Astrocyte (in vitro differentiated cells and primary cell): Measurements from ENCODE around the gene NAV3. TPM values are rescaled to one million over a fixed set of nuclear protein-coding genes. Genes with fewer than 3 reads are reported as not detected.

Experiments
- DNase-seq: peaks from one replicate; pipeline ENCODE4 v3.0.0-alpha.2; 2010; ENCODE audit warnings: low read depth
- FAIRE-seq: peaks from 2 replicates; lab custom pipeline; 2011; peaks lifted over from hg19 to GRCh38; lab: Jason Lieb, UNC
- H2AFZ ChIP-seq: 2 replicates; pipeline ENCODE4 v1.6.0; 2012; ENCODE audit warnings: low read depth, low read length, inconsistent platforms
- H3K27ac ChIP-seq: 2 replicates; pipeline ENCODE4 v1.5.1; 2011; ENCODE audit warnings: low read depth, low read length, inconsistent platforms
- H3K27me3 ChIP-seq: 2 replicates; pipeline ENCODE4 v1.6.0; 2011; ENCODE audit warnings: low read length, inconsistent platforms; ENCODE audit not compliant: insufficient read depth
- H3K36me3 ChIP-seq: 2 replicates; pipeline ENCODE4 v1.5.1; 2011; ENCODE audit warnings: low read length, inconsistent platforms; ENCODE audit not compliant: insufficient read depth
- H3K4me1 ChIP-seq: 2 replicates; pipeline ENCODE4 v1.5.1; 2011; ENCODE audit warnings: low read length, inconsistent platforms; ENCODE audit not compliant: insufficient read depth
- H3K4me2 ChIP-seq: 2 replicates; pipeline ENCODE4 v1.6.0; 2012; ENCODE audit warnings: low read length, inconsistent platforms
- H3K4me3 ChIP-seq: 2 replicates; pipeline ENCODE4 v1.5.1; 2011; ENCODE audit warnings: low read depth, mild to moderate bottlenecking, low read length, inconsistent platforms; ENCODE audit not compliant: insufficient read depth
- H3K79me2 ChIP-seq: 2 replicates; pipeline ENCODE4 v1.6.0; 2012; ENCODE audit warnings: mild to moderate bottlenecking, low read length, inconsistent platforms; ENCODE audit not compliant: insufficient read depth
- H3K9ac ChIP-seq: 2 replicates; pipeline ENCODE4 v1.6.0; 2012; ENCODE audit warnings: mild to moderate bottlenecking, low read length, inconsistent platforms
- H3K9me3 ChIP-seq: 2 replicates; pipeline ENCODE4 v1.5.1; 2012; ENCODE audit warnings: low read depth, mild to moderate bottlenecking, low read length, inconsistent platforms; ENCODE audit not compliant: insufficient read depth
- H4K20me1 ChIP-seq: 2 replicates; pipeline ENCODE4 v1.6.0; 2012; ENCODE audit warnings: low read length, inconsistent platforms; ENCODE audit not compliant: insufficient read depth
- H3K27ac Mint-ChIP-seq: one replicate; pipeline ENCODE4 v1.8.0; 2021; ENCODE audit warnings: mild to moderate bottlenecking, mixed read lengths; ENCODE audit not compliant: unreplicated experiment
- H3K27me3 Mint-ChIP-seq: one replicate; pipeline ENCODE4 v1.8.0; 2021; ENCODE audit warnings: low read depth, mixed read lengths; ENCODE audit not compliant: unreplicated experiment
- H3K36me3 Mint-ChIP-seq: one replicate; pipeline ENCODE4 v1.8.0; 2021; ENCODE audit warnings: low read depth, mixed read lengths; ENCODE audit not compliant: unreplicated experiment
- H3K4me1 Mint-ChIP-seq: one replicate; pipeline ENCODE4 v1.8.0; 2021; ENCODE audit warnings: low read depth, mixed read lengths; ENCODE audit not compliant: unreplicated experiment
- H3K4me3 Mint-ChIP-seq: one replicate; pipeline ENCODE4 v1.8.0; 2021; ENCODE audit warnings: mild to moderate bottlenecking, moderate library complexity, mixed read lengths; ENCODE audit not compliant: unreplicated experiment
- H3K9me3 Mint-ChIP-seq: one replicate; pipeline ENCODE4 v1.8.0; 2021; ENCODE audit warnings: mild to moderate bottlenecking, mixed read lengths; ENCODE audit not compliant: unreplicated experiment
- EZH2 ChIP-seq: IDR thresholded peaks from 2 replicates; pipeline ENCODE4 v1.6.1; 2012; ENCODE audit warnings: mild to moderate bottlenecking, low read length, inconsistent platforms; ENCODE audit not compliant: insufficient read depth
- total RNA-seq: library from RNA; stranded (reverse); gene quantifications from 2 replicates; pipeline ENCODE4 v1.2.1, GENCODE V29; 2021
- TF ChIP-seq, protein P1 (sequence below): IDR thresholded peaks from 2 replicates; pipeline ENCODE4 v1.5.1; 2011; ENCODE audit warnings: low read depth, mild to moderate bottlenecking, inconsistent platforms, low read length, moderate library complexity; ENCODE audit not compliant: insufficient read depth

NAV3 gene
- total RNA-seq, 1 donor from 2014 or later, result 24.1 TPM

DNA sequence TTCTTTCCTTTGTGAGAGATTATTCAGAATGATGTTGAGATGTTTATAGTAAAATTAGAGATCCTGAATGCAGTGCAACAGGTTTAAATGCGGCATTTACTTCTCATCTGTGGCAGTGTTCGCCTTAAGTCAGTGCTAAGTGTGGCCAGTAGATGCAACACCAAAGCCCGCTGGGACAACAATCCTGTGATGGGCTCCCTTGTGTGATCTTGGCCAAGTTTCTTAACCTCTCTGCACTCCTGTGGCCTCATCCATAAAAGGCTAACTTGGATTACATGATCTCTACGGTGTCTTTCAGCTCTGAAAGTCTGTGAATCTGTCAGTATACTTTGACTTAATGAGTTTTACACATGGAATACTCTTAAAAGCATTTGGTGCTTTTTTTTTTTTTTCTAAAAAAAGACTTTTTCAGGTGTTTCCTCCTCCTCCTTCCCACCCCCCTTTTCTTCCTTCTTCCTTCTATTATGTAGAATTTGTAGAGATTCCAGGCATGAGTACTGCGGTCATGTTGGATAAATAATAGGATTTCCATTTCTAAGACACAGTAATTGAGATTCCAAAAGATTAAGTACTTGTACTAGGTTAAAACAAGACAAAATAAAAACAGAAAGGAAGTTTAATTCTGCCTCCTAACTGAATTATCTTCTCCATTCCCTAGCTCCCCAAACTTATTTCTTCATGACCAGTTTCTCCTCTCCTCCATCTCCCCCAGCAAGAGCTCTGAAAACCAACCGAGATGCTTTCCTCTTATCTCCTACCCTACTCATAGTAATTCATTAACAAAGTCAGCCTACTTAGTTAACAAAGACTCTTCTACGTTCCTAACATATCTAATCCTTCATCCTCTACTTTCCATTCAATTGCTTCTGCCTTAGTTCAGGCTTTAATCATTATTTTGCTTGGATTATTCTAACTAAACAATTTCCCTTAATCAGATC, 42.2 kb upstream of the NAV3 start:
- no peaks in the 10 kb centered on the region for H3K79me2 ChIP-seq
- no peaks in the 10 kb centered on the region for H3K36me3 ChIP-seq
- no peak overlapping the region for H3K4me3 ChIP-seq
- H3K27ac ChIP-seq, result no peak overlapping the region
- TF ChIP-seq EZH2, result no peak
- TF ChIP-seq, protein P1, sequence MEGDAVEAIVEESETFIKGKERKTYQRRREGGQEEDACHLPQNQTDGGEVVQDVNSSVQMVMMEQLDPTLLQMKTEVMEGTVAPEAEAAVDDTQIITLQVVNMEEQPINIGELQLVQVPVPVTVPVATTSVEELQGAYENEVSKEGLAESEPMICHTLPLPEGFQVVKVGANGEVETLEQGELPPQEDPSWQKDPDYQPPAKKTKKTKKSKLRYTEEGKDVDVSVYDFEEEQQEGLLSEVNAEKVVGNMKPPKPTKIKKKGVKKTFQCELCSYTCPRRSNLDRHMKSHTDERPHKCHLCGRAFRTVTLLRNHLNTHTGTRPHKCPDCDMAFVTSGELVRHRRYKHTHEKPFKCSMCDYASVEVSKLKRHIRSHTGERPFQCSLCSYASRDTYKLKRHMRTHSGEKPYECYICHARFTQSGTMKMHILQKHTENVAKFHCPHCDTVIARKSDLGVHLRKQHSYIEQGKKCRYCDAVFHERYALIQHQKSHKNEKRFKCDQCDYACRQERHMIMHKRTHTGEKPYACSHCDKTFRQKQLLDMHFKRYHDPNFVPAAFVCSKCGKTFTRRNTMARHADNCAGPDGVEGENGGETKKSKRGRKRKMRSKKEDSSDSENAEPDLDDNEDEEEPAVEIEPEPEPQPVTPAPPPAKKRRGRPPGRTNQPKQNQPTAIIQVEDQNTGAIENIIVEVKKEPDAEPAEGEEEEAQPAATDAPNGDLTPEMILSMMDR, result no peak
- DNase-seq, result no peak
- FAIRE-seq, result peak; percentile 34
- Mint-ChIP-seq H3K27ac (no peak overlapping the region), H3K4me1 (no peaks in the 10 kb centered on the region), H3K9me3 (peaks cover 9% of the 10 kb centered on the region), H3K27me3 (no peaks in the 10 kb centered on the region), H3K4me3 (no peak overlapping the region), H3K36me3 (no peaks in the 10 kb centered on the region)
- H3K9ac ChIP-seq, result no peak overlapping the region
- H4K20me1 ChIP-seq, result no peaks in the 10 kb centered on the region
- H3K4me2 ChIP-seq, result no peak overlapping the region
- no peaks in the 10 kb centered on the region for H3K27me3 ChIP-seq
- H2AFZ ChIP-seq, result no peak overlapping the region
- no peaks in the 10 kb centered on the region for H3K9me3 ChIP-seq
- no peaks in the 10 kb centered on the region for H3K4me1 ChIP-seq

DNA sequence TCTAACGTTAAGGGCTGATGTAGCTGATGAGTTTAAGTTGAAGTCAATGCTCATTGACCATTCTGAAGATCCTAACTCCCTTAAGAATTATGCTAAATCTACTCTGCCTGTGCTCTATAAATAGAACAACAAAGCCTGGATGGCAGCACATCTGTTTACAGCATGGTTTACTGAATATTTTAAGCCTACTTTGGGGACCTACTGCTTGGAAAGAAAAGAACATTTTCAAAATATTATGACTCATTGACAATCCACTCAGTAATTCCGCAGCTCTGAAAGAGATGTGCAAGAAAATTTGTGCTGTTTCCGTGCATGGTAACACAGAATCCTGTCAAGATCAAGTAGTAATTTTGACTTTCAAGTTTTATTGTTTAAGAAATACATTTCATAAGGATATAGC, 35.0 kb upstream of the NAV3 start:
- H3K27me3 ChIP-seq, result no peaks in the 10 kb centered on the region
- FAIRE-seq, result peak; percentile 41

More for the DNA sequence above, 35.0 kb upstream of the NAV3 start:
- no peak overlapping the region for H3K4me3 Mint-ChIP-seq
- Histone ChIP-seq H3K4me2 (no peak overlapping the region), H3K4me1 (peaks cover 7% of the 10 kb centered on the region), H3K9me3 (no peaks in the 10 kb centered on the region), H2AFZ (no peak overlapping the region), H3K4me3 (no peak overlapping the region), H4K20me1 (no peaks in the 10 kb centered on the region), H3K36me3 (no peaks in the 10 kb centered on the region), H3K9ac (no peak overlapping the region), H3K27ac (no peak overlapping the region), H3K79me2 (no peaks in the 10 kb centered on the region)
- no peaks in the 10 kb centered on the region for H3K36me3 Mint-ChIP-seq
- peaks cover 11% of the 10 kb centered on the region for H3K4me1 Mint-ChIP-seq
- TF ChIP-seq, protein P1, result no peak
- TF ChIP-seq EZH2, result no peak
- peak; percentile 26 for DNase-seq
- peaks cover 6% of the 10 kb centered on the region for H3K9me3 Mint-ChIP-seq
- H3K27me3 Mint-ChIP-seq, result no peaks in the 10 kb centered on the region
- H3K27ac Mint-ChIP-seq, result no peak overlapping the region
